Measurements from ENCODE around the gene NCF1. TPM values are rescaled to one million over a fixed set of nuclear protein-coding genes. Genes with fewer than 3 reads are reported as not detected.
"Not testable (repeated sequence)": the region's sequence is repeated elsewhere in the genome, so short reads cannot be mapped to it uniquely, and the experiment has no call there.

The NCF1 gene
- total and polyA plus RNA-seq, 11 donors, result 0.76 to 23.5 (median 1.9) TPM

DNA sequence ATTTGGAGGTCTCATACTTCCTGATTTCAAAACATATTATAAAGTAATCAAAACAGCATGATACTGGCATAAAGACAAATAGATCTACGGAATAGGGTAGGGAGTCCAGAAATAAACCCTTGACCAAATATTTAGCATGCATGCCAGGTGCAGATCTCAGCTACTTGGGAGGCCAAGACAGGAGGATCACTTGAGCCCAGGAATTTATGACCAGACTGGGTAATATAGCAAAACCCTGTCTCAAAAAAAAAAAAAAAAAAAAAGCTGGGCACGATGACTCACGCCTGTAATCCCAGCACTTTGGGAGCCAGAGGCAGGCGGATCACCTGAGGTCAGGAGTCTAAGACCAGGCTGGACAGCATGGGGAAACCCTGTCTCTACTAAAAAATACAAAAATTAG, 56.1 kb downstream of the NCF1 start:
- not testable (repeated sequence) for ATAC-seq

GRCh38 chr7:74830411-74830810, 56.6 kb downstream of the NCF1 start:
- H3K27ac ChIP-seq; H3K27me3 ChIP-seq; H3K9me3 ChIP-seq; ATAC-seq; H3K36me3 ChIP-seq; intact Hi-C loops (cut with DNase I); DNase-seq; H3K4me1 ChIP-seq; H3K4me3 ChIP-seq: not testable (repeated sequence)
- WGBS, 4 donors, result 73 to 100% (median 100%) methylated on average over 1 to 3 of the region's 4 CpGs

More for the DNA sequence above, 56.1 kb downstream of the NCF1 start:
- H3K4me3 ChIP-seq; H3K27ac ChIP-seq; H3K27me3 ChIP-seq; H3K36me3 ChIP-seq; DNase-seq; H3K9me3 ChIP-seq; H3K4me1 ChIP-seq; intact Hi-C loops (cut with DNase I): not testable (repeated sequence)
- WGBS, 4 donors, result 69 to 85% (median 80%) methylated on average over 1 of the region's 4 CpGs

Other genes with a start within 250 kb of the NCF1 start
- gene GTF2I, start 116.3 kb upstream of the NCF1 start, total RNA-seq, result 100 to 1,000 TPM in 7 of 9 donors, 10 to 100 TPM in 2; 76.7 to 135 (median 118) TPM
- gene GTF2I, start 116.3 kb upstream of the NCF1 start, polyA plus RNA-seq, result 10 to 100 TPM; 28.8 to 38.7 TPM
- 10 to 100 TPM in 7 of 9 donors, 1 to 10 TPM in 2; 4.9 to 22.2 (median 14.1) TPM for gene GTF2IRD2, start 77.6 kb downstream of the NCF1 start, total RNA-seq
- 10 to 100 TPM in 1 of 2 donors, 1 to 10 TPM in 1; 8.9 to 22.6 TPM for gene GTF2IRD2, start 77.6 kb downstream of the NCF1 start, polyA plus RNA-seq
- gene CASTOR2, start 190.7 kb downstream of the NCF1 start, total RNA-seq, result 100 to 1,000 TPM in 1 of 9 donors, 10 to 100 TPM in 8; 19.2 to 180 (median 29.1) TPM
- 10 to 100 TPM in 1 of 2 donors, 1 to 10 TPM in 1; 9.6 to 11.1 TPM for gene CASTOR2, start 190.7 kb downstream of the NCF1 start, polyA plus RNA-seq